NCI-H2081 treated with DMSO at 0.1 percent for 48 hours (cell line): ENCODE measurements around the gene KRTAP22-1.

ENCODE experiments used
- DNase-seq: peaks from one replicate; lab custom pipeline; 2025; lab: John Stamatoyannopoulos, UW

The KRTAP22-1 gene

GRCh38 chr21:30625449-30626165, 24.7 kb downstream of the KRTAP22-1 start:
- DNase-seq = no peak

- DNase-seq = no peak
These were observed 27.2 kb downstream of the KRTAP22-1 start for GRCh38 chr21:30628109-30628508.

GRCh38 chr21:30629200-30629599, 28.3 kb downstream of the KRTAP22-1 start:
- DNase-seq = no peak

- no peak for DNase-seq
These were observed 34.0 kb downstream of the KRTAP22-1 start, which contains the start of gene KRTAP20-2 for GRCh38 chr21:30634906-30635305. TSS of gene KRTAP20-2 (plus strand) at chr21:30635206. CDS start at chr21:30635264, 58 bp downstream.

- DNase-seq = no peak
These were observed 37.8 kb downstream of the KRTAP22-1 start for GRCh38 chr21:30638686-30639085.

GRCh38 chr21:30642564-30642963, 41.7 kb downstream of the KRTAP22-1 start, which contains the start of gene KRTAP20-3:
TSS of gene KRTAP20-3 (plus strand) at chr21:30642864.
- no peak for DNase-seq

GRCh38 chr21:30646904-30647414, 46.1 kb downstream of the KRTAP22-1 start:
- no peak for DNase-seq
